Kidney epithelial cell (primary cell): Measurements from ENCODE around the gene METAP1. TPM values are rescaled to one million over a fixed set of nuclear protein-coding genes. Genes with fewer than 3 reads are reported as not detected.

Experiments
- DNase-seq: peaks from one replicate; pipeline ENCODE4 v3.0.0-alpha.2; 2010; ENCODE audit warnings: low read depth
- H3K27me3 ChIP-seq: 2 replicates; pipeline ENCODE4 v1.6.0; 2011; ENCODE audit warnings: low read length; ENCODE audit not compliant: control insufficient read depth, insufficient read depth
- H3K36me3 ChIP-seq: 2 replicates; pipeline ENCODE4 v1.5.1; 2011; ENCODE audit warnings: low read length; ENCODE audit not compliant: control insufficient read depth, insufficient read depth
- H3K4me3 ChIP-seq: 2 replicates; pipeline ENCODE4 v1.5.1; 2011; ENCODE audit warnings: low read depth, mild to moderate bottlenecking, control low read depth, low read length
- total RNA-seq: library from RNA; depleted of rRNA; stranded (reverse); fragments of >200 nt; gene quantifications from 2 replicates; pipeline ENCODE4 v1.2.3, GENCODE V29; 2015
- TF ChIP-seq, protein P1 (sequence below): IDR thresholded peaks from 2 replicates; pipeline ENCODE4 v1.5.1; 2011; ENCODE audit warnings: mild to moderate bottlenecking, moderate library complexity, low read length, control low read depth, inconsistent platforms; ENCODE audit not compliant: insufficient read depth, poor library complexity, severe bottlenecking

METAP1 gene
- total RNA-seq, 1 donor from 2014 or later = 58.9 TPM

DNA sequence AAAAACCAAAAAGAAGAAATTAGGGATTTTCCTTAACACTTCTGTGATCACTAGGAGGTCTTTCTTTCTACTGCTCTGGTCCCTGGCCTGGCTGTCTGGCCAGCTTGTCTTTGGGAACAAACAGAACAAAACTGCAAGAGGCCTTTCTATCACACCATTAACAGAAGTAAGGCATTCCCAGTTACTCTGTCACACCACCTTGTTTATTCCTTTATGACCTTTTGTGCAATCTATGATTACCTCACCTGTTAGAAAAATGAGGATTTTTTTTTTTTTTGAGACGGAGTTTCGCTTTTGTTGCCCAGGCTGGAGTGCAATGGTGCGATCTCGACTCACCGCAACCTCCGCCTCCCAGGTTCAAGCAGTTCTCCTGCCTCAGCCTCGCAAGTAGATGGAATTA lies 3.0 kb downstream of the METAP1 start:
- TF ChIP-seq, protein P1, sequence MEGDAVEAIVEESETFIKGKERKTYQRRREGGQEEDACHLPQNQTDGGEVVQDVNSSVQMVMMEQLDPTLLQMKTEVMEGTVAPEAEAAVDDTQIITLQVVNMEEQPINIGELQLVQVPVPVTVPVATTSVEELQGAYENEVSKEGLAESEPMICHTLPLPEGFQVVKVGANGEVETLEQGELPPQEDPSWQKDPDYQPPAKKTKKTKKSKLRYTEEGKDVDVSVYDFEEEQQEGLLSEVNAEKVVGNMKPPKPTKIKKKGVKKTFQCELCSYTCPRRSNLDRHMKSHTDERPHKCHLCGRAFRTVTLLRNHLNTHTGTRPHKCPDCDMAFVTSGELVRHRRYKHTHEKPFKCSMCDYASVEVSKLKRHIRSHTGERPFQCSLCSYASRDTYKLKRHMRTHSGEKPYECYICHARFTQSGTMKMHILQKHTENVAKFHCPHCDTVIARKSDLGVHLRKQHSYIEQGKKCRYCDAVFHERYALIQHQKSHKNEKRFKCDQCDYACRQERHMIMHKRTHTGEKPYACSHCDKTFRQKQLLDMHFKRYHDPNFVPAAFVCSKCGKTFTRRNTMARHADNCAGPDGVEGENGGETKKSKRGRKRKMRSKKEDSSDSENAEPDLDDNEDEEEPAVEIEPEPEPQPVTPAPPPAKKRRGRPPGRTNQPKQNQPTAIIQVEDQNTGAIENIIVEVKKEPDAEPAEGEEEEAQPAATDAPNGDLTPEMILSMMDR = no peak
- Histone ChIP-seq H3K4me3 (no peak overlapping the region), H3K36me3 (no peaks in the 10 kb centered on the region), H3K27me3 (no peaks in the 10 kb centered on the region)
- no peak for DNase-seq

DNA sequence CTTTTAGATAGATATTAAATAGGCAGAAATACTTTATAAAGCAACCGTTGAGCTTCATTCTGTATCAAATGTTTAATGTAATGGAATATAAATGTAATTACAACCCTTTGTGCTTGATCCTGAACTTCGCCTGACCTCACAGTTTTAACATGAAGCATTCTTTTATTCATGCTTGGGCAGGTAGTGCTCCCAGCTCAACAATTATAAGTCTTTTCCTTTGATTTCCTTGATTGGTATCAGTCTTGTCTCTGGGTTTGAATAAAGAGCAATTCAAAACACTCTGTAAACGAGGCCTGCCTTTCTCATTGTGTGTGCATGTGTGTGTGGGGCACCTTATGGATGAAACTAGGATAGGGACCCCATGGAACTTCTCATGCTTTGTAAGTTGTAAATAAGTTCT lies 6.8 kb downstream of the METAP1 start:
- DNase-seq = no peak
- TF ChIP-seq, protein P1 = no peak
- H3K36me3 ChIP-seq = no peaks in the 10 kb centered on the region
- H3K27me3 ChIP-seq = no peaks in the 10 kb centered on the region
- no peak overlapping the region for H3K4me3 ChIP-seq

- Histone ChIP-seq H3K27me3 (no peaks in the 10 kb centered on the region), H3K4me3 (no peak overlapping the region), H3K36me3 (no peaks in the 10 kb centered on the region)
- TF ChIP-seq, protein P1 = no peak
- DNase-seq = no peak
Measured at GRCh38 chr4:99008051-99008450, 12.5 kb downstream of the METAP1 start.

- no peak for DNase-seq
- H3K4me3 ChIP-seq = no peak overlapping the region
- no peaks in the 10 kb centered on the region for H3K36me3 ChIP-seq
- H3K27me3 ChIP-seq = no peaks in the 10 kb centered on the region
- TF ChIP-seq, protein P1 = no peak
Measured at GRCh38 chr4:99011910-99012309, 16.4 kb downstream of the METAP1 start.

GRCh38 chr4:99013402-99013843 lies 17.9 kb downstream of the METAP1 start:
- Histone ChIP-seq H3K4me3 (no peak overlapping the region), H3K27me3 (no peaks in the 10 kb centered on the region), H3K36me3 (no peaks in the 10 kb centered on the region)
- TF ChIP-seq, protein P1 = no peak
- no peak for DNase-seq

DNA sequence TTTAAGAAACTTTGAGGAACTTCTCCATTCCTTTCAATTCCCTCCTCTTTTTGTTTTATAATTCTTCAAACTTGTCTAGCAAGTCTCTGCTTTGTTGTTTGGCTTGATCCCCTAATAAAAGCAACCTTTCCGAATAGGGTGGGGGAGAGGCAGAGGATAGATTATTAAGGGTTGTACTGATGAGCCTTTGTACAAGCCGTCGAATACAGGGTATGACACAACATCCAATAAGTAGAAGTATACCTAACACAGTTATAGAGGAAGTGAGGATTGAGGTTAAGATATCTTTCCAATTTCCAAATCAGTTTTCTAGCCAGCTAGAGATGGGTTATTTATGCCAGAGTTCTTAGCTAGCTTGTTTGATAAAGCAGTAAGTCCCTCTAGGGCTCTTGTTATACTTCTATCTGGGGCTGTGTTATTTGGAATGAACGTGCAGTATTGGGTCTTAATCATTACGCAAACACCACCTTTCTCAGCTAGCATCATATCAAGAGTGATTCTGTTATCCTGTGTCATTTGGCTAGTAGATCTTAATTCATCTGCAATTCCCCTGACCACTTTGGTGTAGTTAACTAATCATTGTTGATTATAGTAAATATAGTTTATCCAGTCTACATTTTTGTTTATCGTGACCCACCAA lies 18.5 kb downstream of the METAP1 start:
- Histone ChIP-seq H3K27me3 (no peaks in the 10 kb centered on the region), H3K4me3 (no peak overlapping the region), H3K36me3 (no peaks in the 10 kb centered on the region)
- TF ChIP-seq, protein P1 = no peak
- no peak for DNase-seq
